Esophagus squamous epithelium (tissue), 5 donors: ENCODE results near the gene TP53I11. TPM values are rescaled to one million over a fixed set of nuclear protein-coding genes. Genes with fewer than 3 reads are reported as not detected.

Experiments
- DNase-seq: peaks from one replicate; lab custom pipeline; 2025; lab: John Stamatoyannopoulos, UW
- H3K27ac ChIP-seq, 4 donors: fragments of 200-600 bp; sonication (generic); one replicate each; pipeline ENCODE4 v1.5.1; 2016 to 2019; ENCODE audit warnings: mild to moderate bottlenecking in 1 of 4
- H3K27me3 ChIP-seq, 4 donors: fragments of 200-600 bp; sonication (generic); 1 replicate in 3 of 4; 2 replicates in 1 of 4; pipeline versions ENCODE4 v1.5.1 to v1.6.0; 2017 to 2021; ENCODE audit warnings: antibody characterized with exemption in 1 of 4
- H3K36me3 ChIP-seq, 3 donors: fragments of 200-600 bp; sonication (generic); one replicate each; pipeline ENCODE4 v1.5.1; 2016 to 2019
- H3K4me1 ChIP-seq, 3 donors: fragments of 200-600 bp; sonication (generic); one replicate each; pipeline ENCODE4 v1.5.1; 2017 to 2019
- H3K4me3 ChIP-seq, 4 donors: fragments of 200-600 bp; sonication (generic); 1 replicate in 3 of 4; 2 replicates in 1 of 4; pipeline ENCODE4 v1.5.1; 2016 to 2019; ENCODE audit warnings: mild to moderate bottlenecking in 2 of 4, moderate library complexity in 1 of 4
- H3K9me3 ChIP-seq, 3 donors: fragments of 200-600 bp; sonication (generic); one replicate each; pipeline ENCODE4 v1.5.1; 2016 to 2019
- CTCF ChIP-seq, 6 experiments: fragments of 450-650 bp in 4 of 6; fragments of 200-600 bp in 2 of 6; sonication (generic) in 2 of 6; IDR thresholded peaks; one replicate each; pipeline ENCODE4 v1.5.1; 2016 to 2019; ENCODE audit warnings: antibody characterized with exemption in 6 of 6, mild to moderate bottlenecking in 4 of 6, moderate library complexity in 4 of 6
- POLR2A ChIP-seq, 4 donors: fragments of 450-650 bp; IDR thresholded peaks; one replicate each; pipeline ENCODE4 v1.6.1; 2017; ENCODE audit warnings: antibody characterized with exemption in 4 of 4, mild to moderate bottlenecking in 4 of 4, moderate library complexity in 3 of 4
- WGBS, 2 donors: methylation state at CpG; one replicate each; pipeline ENCODE4 v1.1.5; 2018; 5-methylcytosine and 5-hydroxymethylcytosine counted together
- intact Hi-C: fragments of 100-400 bp; cut with DNase I; formaldehyde crosslinking; loops from one replicate; pipeline ENCODE4 v1.15.0; 2022
- total RNA-seq, 4 donors: library from RNA; depleted of rRNA; stranded (reverse); fragments of >200 nt; gene quantifications; one replicate each; pipeline ENCODE4 v1.1.0, GENCODE V29; 2016
- donor health status: DM: yes; HTN: yes; CAD: no.

TP53I11 gene
- total RNA-seq, 4 donors from 2014 or later: 27.3 to 32.1 (median 29.0) TPM

- intact Hi-C loops: no loop called here
- no peak for DNase-seq
- Histone ChIP-seq H3K4me1 (peaks cover 5 to 24% (median 18%) of the 10 kb centered on the region in 3 donors), H3K27me3 (no peaks in the 10 kb centered on the region), H3K27ac (no peak overlapping the region), H3K4me3 (no peak overlapping the region), H3K36me3 (no peaks in the 10 kb centered on the region), H3K9me3 (no peaks in the 10 kb centered on the region)
- 64 to 67% methylated on average over 5 to 6 of the region's 7 CpGs for WGBS, 2 donors
- TF ChIP-seq CTCF (IDR thresholded peaks at IDR 0.05) (no peak), POLR2A (IDR thresholded peaks at IDR 0.05) (no peak)
These were observed 33.1 kb upstream of the TP53I11 start for GRCh38 chr11:44983786-44984185.

DNA sequence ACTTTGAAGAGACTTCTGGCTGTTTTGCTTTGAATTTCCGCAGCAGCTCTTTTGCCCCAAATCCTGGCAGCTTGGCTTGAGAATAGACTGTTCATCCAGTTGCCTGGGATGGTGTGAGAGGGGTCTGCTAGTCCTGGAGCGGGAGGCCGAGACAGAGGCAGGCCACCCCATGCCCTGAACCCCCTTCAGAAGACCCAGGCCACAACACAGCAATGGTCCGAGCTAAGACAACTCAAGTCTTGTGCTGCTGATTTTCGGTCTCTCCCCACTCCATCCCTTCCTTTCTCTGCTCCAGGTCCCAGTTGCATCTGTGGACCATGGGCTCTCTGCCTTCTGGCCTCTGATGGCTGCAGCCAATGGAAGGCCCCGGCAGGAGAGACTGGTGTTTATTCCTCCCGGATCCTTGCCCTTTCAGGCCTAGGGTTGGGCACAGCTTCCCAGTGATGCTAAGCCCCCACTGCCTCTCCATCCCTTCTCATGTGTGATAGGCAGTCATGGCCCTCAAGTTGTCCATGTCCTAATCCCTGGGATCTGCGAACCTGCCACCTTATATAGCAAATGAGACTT lies 31.9 kb upstream of the TP53I11 start:
- Histone ChIP-seq H3K9me3 (no peaks in the 10 kb centered on the region), H3K27me3 (no peaks in the 10 kb centered on the region), H3K4me1 (peaks cover 5 to 36% (median 26%) of the 10 kb centered on the region in 3 donors), H3K36me3 (no peaks in the 10 kb centered on the region), H3K4me3 (no peak overlapping the region), H3K27ac (no peak overlapping the region)
- no peak for DNase-seq
- WGBS, 2 donors: 94 to 97% methylated on average over 6 to 7 of the region's 8 CpGs
- TF ChIP-seq CTCF (IDR thresholded peaks at IDR 0.05) (no peak), POLR2A (IDR thresholded peaks at IDR 0.05) (no peak)
- intact Hi-C loops: no loop called here

GRCh38 chr11:44980533-44981427 lies 30.1 kb upstream of the TP53I11 start:
- Histone ChIP-seq H3K4me1 (peaks cover 5 to 43% (median 28%) of the 10 kb centered on the region in 3 donors), H3K27ac (peak overlapping the region; percentile 21 to 83 (median 46)), H3K4me3 (no peak overlapping the region), H3K36me3 (no peaks in the 10 kb centered on the region), H3K27me3 (peaks cover 0 to 9% (median 0%) of the 10 kb centered on the region in 4 donors), H3K9me3 (no peaks in the 10 kb centered on the region)
- intact Hi-C loops: no loop called here
- TF ChIP-seq POLR2A (IDR thresholded peaks at IDR 0.05): no peak
- TF ChIP-seq CTCF (IDR thresholded peaks at IDR 0.05): no peak
- 40 to 80% methylated on average over 9 to 13 of the region's 15 CpGs for WGBS, 2 donors
- no peak for DNase-seq

DNA sequence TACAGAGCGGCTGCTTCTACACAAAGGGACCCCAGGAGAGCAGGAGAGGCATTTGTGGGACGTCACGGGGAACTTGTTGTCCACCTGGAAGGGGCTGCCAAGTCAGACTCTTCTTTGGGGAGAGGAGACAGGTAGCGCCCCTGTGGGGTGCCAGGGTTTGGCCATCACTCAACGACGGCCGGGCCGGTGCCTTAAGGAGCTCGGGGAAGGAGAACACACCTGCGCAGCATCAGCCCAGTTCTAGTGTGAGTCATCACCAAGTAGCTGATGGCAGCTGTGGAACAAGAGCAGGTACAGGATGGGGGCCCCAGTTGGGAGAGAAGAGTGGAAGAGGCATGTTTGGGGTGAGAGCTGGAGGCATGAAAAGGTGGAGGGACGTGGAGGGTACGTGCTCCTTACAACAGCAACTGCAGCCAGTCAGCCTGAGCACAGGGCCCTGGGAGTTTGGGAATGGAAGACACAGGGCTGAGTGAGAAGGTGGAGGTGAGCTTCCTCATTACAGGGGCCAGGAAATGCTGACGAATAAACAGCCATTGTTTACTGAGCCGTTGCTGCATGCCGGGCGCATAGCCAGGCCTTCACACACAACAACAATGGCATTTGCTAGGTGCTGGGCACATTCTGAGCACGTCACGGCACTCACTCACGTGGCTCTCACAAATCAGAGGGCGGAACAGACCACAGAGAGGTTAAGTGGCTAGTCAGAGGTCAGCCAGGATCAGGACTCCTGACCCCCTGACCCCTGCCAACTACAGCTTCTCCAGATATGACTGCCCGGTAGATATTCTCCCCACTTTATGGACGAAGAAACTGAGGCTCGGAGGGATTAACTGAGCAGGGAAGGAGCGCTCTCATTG lies 29.1 kb upstream of the TP53I11 start:
- Histone ChIP-seq H3K36me3 (no peaks in the 10 kb centered on the region), H3K27me3 (peaks cover 0 to 18% (median 0%) of the 10 kb centered on the region in 4 donors), H3K4me1 (peaks cover 5 to 43% (median 28%) of the 10 kb centered on the region in 3 donors), H3K9me3 (no peaks in the 10 kb centered on the region), H3K4me3 (no peak overlapping the region), H3K27ac (peak overlapping the region; percentile 34 to 83 (median 61))
- no peak for TF ChIP-seq CTCF (IDR thresholded peaks at IDR 0.05)
- no peak for TF ChIP-seq POLR2A (IDR thresholded peaks at IDR 0.05)
- intact Hi-C loops: no loop called here
- DNase-seq: no peak
- 41 to 72% methylated on average over 17 of the region's 24 CpGs for WGBS, 2 donors
